ENCODE results near the gene SNAI3.

DNA sequence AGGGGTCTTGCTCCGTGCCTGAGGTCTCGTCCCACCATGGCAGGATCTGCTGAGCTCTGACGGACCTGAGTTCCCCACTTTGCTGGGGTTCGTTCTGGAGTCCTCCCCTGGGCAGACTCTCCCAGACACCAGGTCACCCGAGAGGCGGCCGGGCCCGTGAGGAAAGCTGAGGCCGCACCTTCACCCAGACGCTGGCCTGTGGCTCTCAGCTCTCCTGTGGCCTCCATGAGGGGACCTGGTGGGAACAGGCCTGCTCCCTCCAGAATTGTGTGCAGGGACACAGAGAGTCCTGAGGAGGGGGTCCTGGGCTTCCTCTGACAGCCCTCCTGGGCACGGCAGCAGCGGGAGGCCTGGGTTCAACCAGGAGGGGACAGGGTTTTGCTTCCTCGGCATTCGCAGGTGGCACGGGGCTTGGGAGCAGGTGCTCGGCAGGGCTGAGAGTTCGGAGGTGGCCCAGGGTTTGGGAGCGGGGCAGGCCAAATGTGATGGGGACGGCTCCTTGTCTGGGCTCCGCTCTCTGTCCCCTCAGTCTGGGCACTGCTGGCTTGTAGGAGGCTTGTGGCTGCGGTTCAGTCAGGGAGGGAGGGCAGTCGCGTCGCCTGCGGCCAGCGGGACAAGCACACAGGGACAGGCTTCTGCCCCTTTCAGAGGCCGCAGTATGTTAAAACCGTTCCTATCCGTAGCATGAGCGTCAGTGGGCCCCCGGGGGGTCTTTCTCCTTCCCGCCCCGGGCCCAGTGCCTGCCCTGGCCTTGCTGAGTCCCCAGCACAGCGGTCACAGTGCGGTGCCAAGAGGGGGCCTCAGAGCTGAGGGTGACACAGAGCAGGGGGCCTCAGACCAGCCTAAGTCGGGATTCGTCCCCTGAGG, 8.1 kb upstream of the SNAI3 start:
- TF ChIP-seq POLR2AphosphoS5 (IDR thresholded peaks at IDR 0.05) = no peak
- TF ChIP-seq, protein P1, sequence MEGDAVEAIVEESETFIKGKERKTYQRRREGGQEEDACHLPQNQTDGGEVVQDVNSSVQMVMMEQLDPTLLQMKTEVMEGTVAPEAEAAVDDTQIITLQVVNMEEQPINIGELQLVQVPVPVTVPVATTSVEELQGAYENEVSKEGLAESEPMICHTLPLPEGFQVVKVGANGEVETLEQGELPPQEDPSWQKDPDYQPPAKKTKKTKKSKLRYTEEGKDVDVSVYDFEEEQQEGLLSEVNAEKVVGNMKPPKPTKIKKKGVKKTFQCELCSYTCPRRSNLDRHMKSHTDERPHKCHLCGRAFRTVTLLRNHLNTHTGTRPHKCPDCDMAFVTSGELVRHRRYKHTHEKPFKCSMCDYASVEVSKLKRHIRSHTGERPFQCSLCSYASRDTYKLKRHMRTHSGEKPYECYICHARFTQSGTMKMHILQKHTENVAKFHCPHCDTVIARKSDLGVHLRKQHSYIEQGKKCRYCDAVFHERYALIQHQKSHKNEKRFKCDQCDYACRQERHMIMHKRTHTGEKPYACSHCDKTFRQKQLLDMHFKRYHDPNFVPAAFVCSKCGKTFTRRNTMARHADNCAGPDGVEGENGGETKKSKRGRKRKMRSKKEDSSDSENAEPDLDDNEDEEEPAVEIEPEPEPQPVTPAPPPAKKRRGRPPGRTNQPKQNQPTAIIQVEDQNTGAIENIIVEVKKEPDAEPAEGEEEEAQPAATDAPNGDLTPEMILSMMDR (IDR thresholded peaks at IDR 0.05; ENCODE audit: poor library complexity, severe bottlenecking) = no peak
- no peak for TF ChIP-seq SMC3 (conservative IDR thresholded peaks at IDR 0.05; ENCODE audit: poor library complexity)
- TF ChIP-seq EZH2 (IDR thresholded peaks at IDR 0.05; ENCODE audit: borderline replicate concordance, insufficient read depth, low read length, poor library complexity, severe bottlenecking) = no peak
- no peak for TF ChIP-seq TAF1 (IDR thresholded peaks at IDR 0.05; ENCODE audit: low read depth)
- TF ChIP-seq EP300 (conservative IDR thresholded peaks at IDR 0.05; ENCODE audit: poor library complexity, severe bottlenecking) = no peak
- no peak for TF ChIP-seq RAD21 (conservative IDR thresholded peaks at IDR 0.05)
- TF ChIP-seq, protein P2, sequence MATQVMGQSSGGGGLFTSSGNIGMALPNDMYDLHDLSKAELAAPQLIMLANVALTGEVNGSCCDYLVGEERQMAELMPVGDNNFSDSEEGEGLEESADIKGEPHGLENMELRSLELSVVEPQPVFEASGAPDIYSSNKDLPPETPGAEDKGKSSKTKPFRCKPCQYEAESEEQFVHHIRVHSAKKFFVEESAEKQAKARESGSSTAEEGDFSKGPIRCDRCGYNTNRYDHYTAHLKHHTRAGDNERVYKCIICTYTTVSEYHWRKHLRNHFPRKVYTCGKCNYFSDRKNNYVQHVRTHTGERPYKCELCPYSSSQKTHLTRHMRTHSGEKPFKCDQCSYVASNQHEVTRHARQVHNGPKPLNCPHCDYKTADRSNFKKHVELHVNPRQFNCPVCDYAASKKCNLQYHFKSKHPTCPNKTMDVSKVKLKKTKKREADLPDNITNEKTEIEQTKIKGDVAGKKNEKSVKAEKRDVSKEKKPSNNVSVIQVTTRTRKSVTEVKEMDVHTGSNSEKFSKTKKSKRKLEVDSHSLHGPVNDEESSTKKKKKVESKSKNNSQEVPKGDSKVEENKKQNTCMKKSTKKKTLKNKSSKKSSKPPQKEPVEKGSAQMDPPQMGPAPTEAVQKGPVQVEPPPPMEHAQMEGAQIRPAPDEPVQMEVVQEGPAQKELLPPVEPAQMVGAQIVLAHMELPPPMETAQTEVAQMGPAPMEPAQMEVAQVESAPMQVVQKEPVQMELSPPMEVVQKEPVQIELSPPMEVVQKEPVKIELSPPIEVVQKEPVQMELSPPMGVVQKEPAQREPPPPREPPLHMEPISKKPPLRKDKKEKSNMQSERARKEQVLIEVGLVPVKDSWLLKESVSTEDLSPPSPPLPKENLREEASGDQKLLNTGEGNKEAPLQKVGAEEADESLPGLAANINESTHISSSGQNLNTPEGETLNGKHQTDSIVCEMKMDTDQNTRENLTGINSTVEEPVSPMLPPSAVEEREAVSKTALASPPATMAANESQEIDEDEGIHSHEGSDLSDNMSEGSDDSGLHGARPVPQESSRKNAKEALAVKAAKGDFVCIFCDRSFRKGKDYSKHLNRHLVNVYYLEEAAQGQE (IDR thresholded peaks at IDR 0.05; ENCODE audit: borderline replicate concordance) = no peak
- no peak for TF ChIP-seq MXI1 (conservative IDR thresholded peaks at IDR 0.05; ENCODE audit: poor library complexity, severe bottlenecking)
